ENCODE measurements around the gene GALNT7.

The GALNT7 gene

GRCh38 chr4:173257732-173258717 lies 89.4 kb downstream of the GALNT7 start:
- in situ Hi-C loops (cut with HindIII; ENCODE audit: low sequenced_read_pairs): loop anchor here (25.0 kb wide), 1 partner anchor 246 kb away; no protein-coding TSS in a partner anchor

GRCh38 chr4:173258866-173259265 lies 90.3 kb downstream of the GALNT7 start:
- in situ Hi-C loops (cut with HindIII; ENCODE audit: low sequenced_read_pairs): loop anchor here (25.0 kb wide), 1 partner anchor 247 kb away; no protein-coding TSS in a partner anchor

GRCh38 chr4:173259310-173259709 lies 90.7 kb downstream of the GALNT7 start:
- in situ Hi-C loops (cut with HindIII; ENCODE audit: low sequenced_read_pairs): loop anchor here (25.0 kb wide), 1 partner anchor 247 kb away; no protein-coding TSS in a partner anchor

DNA sequence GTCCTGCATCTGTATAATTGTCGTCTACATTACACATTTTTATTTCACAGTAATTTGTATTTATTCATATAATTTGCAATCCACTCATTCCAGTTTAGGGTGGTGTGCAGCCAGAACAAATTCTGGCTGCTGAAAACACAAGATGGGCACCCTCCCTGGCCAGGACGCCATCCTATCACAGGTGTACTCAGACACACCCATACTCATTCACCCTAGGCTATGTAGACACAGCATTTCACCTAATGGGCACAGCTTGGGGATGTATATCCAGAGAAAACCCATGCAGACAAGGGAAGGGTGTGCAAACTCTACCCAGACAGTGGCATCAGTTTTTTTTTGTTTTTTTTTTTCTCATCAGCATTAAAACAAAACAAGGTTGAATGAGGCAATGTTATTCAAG lies 92.4 kb downstream of the GALNT7 start:
- in situ Hi-C loops (cut with HindIII; ENCODE audit: low sequenced_read_pairs): loop anchor here (10.0 to 25.0 kb wide), 2 partner anchors 249 to 366 kb away; no protein-coding TSS in a partner anchor

DNA sequence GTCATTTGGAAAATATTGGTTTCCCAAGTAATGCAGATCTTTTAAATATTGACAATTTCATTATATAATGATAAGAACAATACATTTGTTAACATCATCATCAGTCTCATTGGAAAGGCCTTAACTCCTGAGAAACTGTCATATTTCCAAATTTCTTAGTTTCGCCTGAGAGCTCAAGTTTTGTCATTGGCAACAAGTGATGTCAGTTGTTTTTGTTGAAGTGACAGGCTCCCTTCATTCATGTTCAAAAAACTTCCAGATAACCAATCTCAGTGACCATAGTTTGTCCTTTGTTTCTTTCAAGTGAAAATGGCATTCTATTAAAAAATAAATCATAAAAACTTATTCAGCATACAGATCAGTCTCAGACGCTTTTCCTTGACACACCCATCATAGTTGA lies 93.8 kb downstream of the GALNT7 start:
- in situ Hi-C loops (cut with HindIII; ENCODE audit: low sequenced_read_pairs): loop anchor here (10.0 to 25.0 kb wide), 2 partner anchors 250 to 368 kb away; no protein-coding TSS in a partner anchor

DNA sequence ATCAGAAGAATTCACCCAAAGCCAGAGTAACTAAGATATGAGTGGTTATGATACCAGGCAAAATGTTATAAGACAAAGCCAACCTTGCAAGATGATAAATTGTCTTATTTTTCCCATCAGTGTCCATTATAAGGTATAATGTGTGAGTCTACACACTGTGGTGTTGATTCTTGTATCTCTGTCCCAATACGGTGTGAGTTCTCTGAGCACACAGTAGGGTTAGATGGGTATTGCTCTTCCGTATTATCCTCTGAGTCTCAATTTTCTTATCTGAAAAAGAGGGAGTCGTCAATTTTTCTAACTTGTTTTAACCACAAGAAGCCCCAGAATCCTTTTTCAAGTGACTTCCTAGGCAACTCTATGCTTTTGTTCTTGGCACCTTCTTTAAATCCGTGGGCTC lies 95.6 kb downstream of the GALNT7 start:
- in situ Hi-C loops (cut with HindIII; ENCODE audit: low sequenced_read_pairs): loop anchor here (10.0 to 25.0 kb wide), 2 partner anchors 252 to 369 kb away; no protein-coding TSS in a partner anchor

DNA sequence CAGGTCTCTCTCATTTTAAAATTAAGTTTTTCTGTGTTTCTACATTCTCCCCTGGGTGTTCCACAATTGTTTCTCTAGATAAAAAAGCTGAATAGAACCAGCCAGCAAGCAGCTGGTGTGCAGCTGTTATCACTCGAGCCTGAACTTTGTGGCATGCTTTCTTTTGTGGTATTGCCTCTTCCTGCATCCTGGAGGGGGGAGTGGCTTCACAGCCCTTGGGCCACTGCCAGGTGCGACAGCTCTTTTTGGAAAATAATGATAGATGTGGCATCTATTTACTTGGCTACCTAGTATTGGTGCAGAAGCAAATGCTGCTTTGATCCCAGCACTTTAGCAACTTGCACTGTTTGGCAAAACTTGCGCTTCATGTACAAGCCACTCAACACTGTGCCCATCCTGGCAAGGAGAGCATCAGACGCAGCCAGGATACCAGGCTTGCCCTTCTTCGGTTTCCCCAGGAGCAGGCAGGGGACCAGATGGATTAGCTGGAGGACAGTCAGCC lies 96.1 kb downstream of the GALNT7 start:
- in situ Hi-C loops (cut with HindIII; ENCODE audit: low sequenced_read_pairs): loop anchor here (10.0 to 25.0 kb wide), 2 partner anchors 252 to 370 kb away; no protein-coding TSS in a partner anchor

- in situ Hi-C loops (cut with HindIII; ENCODE audit: low sequenced_read_pairs): loop anchor here (10.0 to 25.0 kb wide), 2 partner anchors 253 to 371 kb away; no protein-coding TSS in a partner anchor
Observed at GRCh38 chr4:173265751-173266150, 97.1 kb downstream of the GALNT7 start.

GRCh38 chr4:173267711-173268110 lies 99.1 kb downstream of the GALNT7 start:
- in situ Hi-C loops (cut with HindIII; ENCODE audit: low sequenced_read_pairs): loop anchor here (10.0 to 25.0 kb wide), 2 partner anchors 255 to 373 kb away; no protein-coding TSS in a partner anchor

- in situ Hi-C loops (cut with HindIII; ENCODE audit: low sequenced_read_pairs): loop anchor here (10.0 to 25.0 kb wide), 2 partner anchors 257 to 374 kb away; no protein-coding TSS in a partner anchor
Observed at GRCh38 chr4:173269280-173269679, 100.7 kb downstream of the GALNT7 start.

- in situ Hi-C loops (cut with HindIII; ENCODE audit: low sequenced_read_pairs): loop anchor here (25.0 kb wide), 1 partner anchor 258 kb away; no protein-coding TSS in a partner anchor
Observed at GRCh38 chr4:173270312-173271027, 101.9 kb downstream of the GALNT7 start.

- in situ Hi-C loops (cut with HindIII; ENCODE audit: low sequenced_read_pairs): loop anchor here (25.0 kb wide), 1 partner anchor 260 kb away; no protein-coding TSS in a partner anchor
Observed at GRCh38 chr4:173272314-173272713, 103.7 kb downstream of the GALNT7 start.

DNA sequence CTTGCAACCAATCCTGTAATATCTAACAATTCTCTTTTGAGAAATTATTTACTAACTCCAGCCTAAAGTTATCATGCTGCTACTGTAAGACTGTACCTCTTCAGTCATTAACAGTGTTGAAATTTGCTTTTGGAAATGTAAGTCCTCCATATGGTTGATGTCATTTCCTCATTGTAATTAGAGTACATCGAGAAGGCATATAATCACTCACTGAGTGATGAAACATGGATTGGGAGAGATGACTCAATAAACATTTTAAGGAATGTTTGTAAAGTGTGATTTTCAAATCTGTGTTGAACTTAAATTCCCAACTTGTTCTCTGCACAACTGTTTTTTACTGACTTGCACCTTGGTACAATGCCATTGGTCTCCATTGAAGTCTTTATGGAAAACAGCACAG lies 104.4 kb downstream of the GALNT7 start:
- in situ Hi-C loops (cut with HindIII; ENCODE audit: low sequenced_read_pairs): loop anchor here (25.0 kb wide), 1 partner anchor 261 kb away; no protein-coding TSS in a partner anchor

DNA sequence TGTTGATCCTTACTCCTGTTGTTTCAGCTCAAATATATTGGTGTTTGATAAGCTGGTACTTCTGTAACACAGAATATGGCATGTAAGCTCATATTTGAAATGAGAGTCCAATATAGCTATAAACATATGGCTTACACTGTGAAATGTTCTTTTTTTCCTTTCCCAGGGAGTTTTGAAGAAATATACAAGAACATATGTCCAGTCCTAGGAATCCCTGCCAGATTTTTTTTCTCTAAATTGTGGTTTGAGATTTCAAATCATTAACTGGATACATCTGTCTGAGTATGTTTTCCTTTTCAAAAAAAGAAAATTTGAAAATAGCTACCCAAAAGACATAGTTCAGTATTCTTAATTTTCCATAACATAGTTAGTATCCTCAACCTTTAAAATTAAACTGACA lies 105.3 kb downstream of the GALNT7 start:
- in situ Hi-C loops (cut with HindIII; ENCODE audit: low sequenced_read_pairs): loop anchor here (25.0 kb wide), 1 partner anchor 262 kb away; no protein-coding TSS in a partner anchor

- in situ Hi-C loops (cut with HindIII; ENCODE audit: low sequenced_read_pairs): loop anchor here (25.0 kb wide), 1 partner anchor 262 kb away; no protein-coding TSS in a partner anchor
Observed at GRCh38 chr4:173274744-173275143, 106.1 kb downstream of the GALNT7 start.

DNA sequence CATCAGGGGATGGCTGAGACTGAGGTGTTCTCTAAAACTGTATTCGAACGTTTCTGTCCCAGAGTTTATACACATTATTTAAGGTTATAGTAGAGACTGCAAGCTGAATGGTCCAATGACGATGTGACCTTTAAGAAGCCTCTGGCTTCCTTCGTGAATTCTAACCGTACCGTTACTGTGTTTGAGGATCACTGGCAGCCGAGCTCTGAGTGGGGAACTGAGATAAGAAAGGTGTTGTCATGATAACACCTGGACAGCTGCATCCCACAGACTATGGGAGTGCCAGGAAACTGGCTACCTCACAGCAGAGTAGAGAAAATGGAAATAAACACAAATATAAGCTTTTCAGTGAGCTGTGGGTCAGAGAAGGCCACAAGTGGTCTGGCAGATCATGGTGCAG lies 106.5 kb downstream of the GALNT7 start:
- in situ Hi-C loops (cut with HindIII; ENCODE audit: low sequenced_read_pairs): no loop called here

DNA sequence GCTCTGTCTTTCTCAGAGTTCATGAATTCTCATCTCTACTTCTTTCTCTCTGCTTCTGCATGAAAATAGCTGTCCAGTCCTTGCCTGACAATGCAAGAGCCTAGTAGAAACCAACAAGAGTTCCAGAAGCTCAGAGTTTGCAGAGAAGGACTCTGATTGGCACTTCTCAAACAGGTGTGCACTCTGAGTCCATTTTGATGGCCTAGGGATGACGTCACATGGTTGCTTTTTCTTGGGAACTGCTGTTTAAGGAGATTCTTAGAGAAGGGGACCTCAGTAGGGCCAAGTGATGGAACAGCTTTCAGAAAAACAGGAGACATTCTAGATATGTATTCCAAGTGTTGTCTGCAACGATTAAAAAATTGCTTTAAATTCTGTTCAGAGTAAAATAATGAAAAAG lies 108.7 kb downstream of the GALNT7 start:
- in situ Hi-C loops (cut with HindIII; ENCODE audit: low sequenced_read_pairs): no loop called here

GRCh38 chr4:173280998-173281397 lies 112.4 kb downstream of the GALNT7 start:
- in situ Hi-C loops (cut with HindIII; ENCODE audit: low sequenced_read_pairs): no loop called here

DNA sequence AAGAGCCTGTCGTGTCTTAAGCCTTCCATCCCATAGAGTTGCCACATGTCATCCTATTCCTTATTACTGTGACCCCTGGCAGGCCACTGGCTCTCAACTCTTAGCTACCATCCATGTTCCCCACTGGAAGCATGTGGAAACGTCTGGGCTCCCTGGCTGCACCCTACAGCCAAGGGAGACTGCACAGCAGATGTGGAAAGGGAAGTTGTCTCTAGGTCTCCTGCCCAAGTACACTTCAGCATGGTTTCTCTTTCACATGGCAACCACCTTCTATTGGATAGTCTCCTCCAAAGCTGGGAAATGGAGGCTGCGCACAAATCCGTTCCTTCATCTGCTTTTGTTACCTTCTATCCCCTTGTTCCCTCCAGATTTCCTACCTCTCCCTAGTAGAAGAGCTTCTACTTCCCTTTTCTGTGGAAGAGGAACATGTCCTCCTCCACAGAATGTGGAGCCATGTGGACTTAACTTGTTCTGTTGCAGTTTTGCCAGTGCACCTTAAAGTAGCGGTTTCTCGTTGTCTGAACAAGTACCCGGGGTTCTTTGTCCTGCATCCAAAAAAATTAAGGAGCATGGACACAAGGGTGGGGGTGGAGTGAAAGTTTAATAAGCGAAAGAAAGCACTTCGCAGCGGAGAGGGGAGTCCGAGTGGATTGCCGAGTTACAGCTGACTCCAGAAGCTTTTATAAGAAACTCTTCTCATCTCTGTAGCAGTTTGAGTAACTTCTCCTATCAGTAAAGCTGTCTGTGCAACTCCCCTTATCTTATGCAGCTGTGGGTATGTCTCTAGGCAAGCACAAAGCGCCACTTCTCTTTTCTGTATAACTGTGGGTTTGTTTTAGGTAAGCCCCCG lies 113.0 kb downstream of the GALNT7 start:
- in situ Hi-C loops (cut with HindIII; ENCODE audit: low sequenced_read_pairs): no loop called here

- in situ Hi-C loops (cut with HindIII; ENCODE audit: low sequenced_read_pairs): no loop called here
Observed at GRCh38 chr4:173282256-173282562, 113.6 kb downstream of the GALNT7 start.
